GM21423 (cell line): ENCODE measurements around the gene TNFSF13B.

Source experiments
- ATAC-seq: cut with Tn5 transposase; IDR thresholded peaks from one replicate; pipeline ENCODE4 v1.9.1; 2021; ENCODE audit warnings: mild to moderate bottlenecking, moderate library complexity; ENCODE audit not compliant: unreplicated experiment

Gene TNFSF13B

GRCh38 chr13:108345016-108345415, 75.5 kb downstream of the TNFSF13B start:
- no peak for ATAC-seq

GRCh38 chr13:108346376-108346775, 76.9 kb downstream of the TNFSF13B start:
- no peak for ATAC-seq

- no peak for ATAC-seq
These were observed 79.8 kb downstream of the TNFSF13B start for GRCh38 chr13:108349269-108349668.

GRCh38 chr13:108350579-108350978, 81.1 kb downstream of the TNFSF13B start:
- ATAC-seq = no peak

GRCh38 chr13:108352599-108352998, 83.1 kb downstream of the TNFSF13B start:
- ATAC-seq = no peak

GRCh38 chr13:108357228-108357627, 87.7 kb downstream of the TNFSF13B start:
- ATAC-seq = no peak
